IPS-18c (cell line): ENCODE data around the gene CCDC33.

Experiments used
- H3K4me3 ChIP-seq: 2 replicates; pipeline ENCODE4 v1.7.0; 2013; ENCODE audit warnings: low read depth, mild to moderate bottlenecking, low read length, moderate library complexity; ENCODE audit not compliant: insufficient read depth
- H3K9me3 ChIP-seq: one replicate; pipeline ENCODE4 v1.6.1; 2013; ENCODE audit warnings: mild to moderate bottlenecking, low read length, moderate library complexity; ENCODE audit not compliant: control insufficient read depth, insufficient read depth

The CCDC33 gene

GRCh38 chr15:74291101-74292071 is 55.3 kb downstream of the CCDC33 start:
- no peaks in the 10 kb centered on the region for H3K9me3 ChIP-seq
- peak overlapping the region; percentile 9; the same call in 1 of the 2 replicates for H3K4me3 ChIP-seq

DNA sequence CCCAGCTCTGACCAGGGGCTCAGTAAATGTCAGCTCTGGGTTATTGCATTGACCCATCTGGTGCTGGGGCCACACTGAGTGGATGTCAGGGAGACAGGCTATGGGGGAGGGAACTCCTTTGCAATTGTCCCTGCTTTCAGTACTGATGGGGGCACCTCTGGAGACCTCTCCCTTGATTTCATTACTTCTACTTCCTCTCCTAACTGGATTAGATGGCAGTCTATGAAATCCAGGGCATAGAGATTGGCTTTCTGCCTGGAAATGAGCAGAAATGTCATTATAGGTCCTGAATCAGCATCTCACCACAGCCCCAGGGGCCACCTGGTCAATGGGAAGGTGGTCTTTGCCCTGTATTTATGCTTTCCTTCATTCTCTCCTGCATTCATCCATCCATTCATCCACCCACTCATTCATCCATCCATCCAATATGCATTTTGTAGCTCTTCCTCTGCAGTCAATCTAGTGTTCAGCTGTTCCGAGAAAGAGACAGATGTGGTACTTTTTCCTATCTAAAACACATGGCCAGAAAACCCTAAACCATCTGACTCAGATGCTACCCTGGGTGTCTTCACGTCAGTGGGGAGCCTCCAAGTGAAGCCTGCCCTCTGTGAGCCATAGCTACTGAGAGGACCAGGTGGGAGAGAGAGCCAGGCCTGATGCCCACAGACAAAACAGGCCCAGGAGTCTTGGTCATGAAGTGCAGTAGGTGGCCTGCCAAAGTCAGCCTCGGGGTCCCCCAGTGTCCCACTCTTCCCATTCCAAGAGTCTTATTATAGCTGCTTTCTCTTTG is 57.1 kb downstream of the CCDC33 start:
- Histone ChIP-seq H3K4me3 (no peak overlapping the region), H3K9me3 (no peaks in the 10 kb centered on the region)

DNA sequence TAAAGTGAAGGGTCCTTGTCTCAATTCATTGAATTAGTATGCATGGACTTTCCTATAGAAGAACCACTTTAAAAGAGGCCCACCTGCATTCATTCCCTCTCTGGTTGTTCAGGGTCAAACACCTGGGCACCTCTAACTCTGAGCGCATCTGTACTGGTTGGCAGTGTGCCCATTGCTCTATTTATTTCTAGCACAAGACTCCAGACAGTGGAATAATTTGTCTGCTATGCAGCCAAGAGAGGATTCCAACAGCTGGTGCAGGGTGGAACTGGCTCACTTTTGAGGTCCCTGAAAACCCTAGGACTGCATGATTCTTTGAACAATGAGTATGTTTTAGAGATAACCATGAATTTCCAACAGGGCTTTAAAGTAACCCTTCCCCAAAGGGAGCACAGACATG is 57.9 kb downstream of the CCDC33 start:
- H3K4me3 ChIP-seq, result no peak overlapping the region
- no peaks in the 10 kb centered on the region for H3K9me3 ChIP-seq

DNA sequence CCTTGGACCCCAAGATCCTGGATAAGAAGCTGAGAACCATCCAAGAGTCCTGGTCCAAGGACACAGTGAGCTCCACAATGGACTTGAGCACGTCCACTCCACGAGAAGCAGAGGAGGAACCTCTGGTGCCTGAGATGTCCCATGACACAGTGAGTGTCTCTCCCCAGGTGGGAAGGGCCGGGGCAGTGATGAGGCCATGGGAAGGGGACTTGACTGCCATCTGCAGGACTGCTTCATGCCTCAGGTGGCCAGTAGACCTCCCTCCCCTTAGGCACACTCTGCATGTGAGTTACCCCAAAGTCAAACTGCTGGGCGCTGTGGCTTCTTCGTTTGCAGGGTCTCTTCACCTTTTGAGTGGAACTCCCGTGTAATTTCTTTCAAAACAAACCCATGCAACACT is 59.7 kb downstream of the CCDC33 start:
- H3K9me3 ChIP-seq, result no peaks in the 10 kb centered on the region

DNA sequence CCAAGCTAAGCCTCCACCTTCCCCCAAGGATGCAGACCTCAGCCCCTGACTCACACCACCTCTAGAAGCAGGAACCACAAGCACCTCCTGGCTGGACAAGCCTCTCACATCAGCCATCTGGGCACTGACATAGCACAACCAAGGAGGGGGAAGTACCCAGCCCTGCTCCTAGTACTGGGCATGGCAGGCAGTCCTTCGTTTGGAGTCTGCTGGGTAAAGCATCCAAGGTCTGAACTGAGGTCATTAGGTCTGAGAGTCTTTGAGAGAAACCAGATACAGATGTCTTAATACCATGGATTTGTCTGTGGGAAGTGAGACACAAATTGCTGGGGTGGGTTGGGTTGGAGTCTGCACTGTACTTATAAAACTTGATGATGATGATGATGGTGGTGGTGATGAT is 61.8 kb downstream of the CCDC33 start:
- Histone ChIP-seq H3K9me3 (no peaks in the 10 kb centered on the region), H3K4me3 (no peak overlapping the region)

More for the DNA sequence above, 59.7 kb downstream of the CCDC33 start:
- H3K4me3 ChIP-seq, result no peak overlapping the region

GRCh38 chr15:74300057-74300795 is 64.1 kb downstream of the CCDC33 start:
- peak overlapping the region; percentile 21; the same call in 1 of the 2 replicates for H3K4me3 ChIP-seq
- H3K9me3 ChIP-seq, result no peaks in the 10 kb centered on the region

DNA sequence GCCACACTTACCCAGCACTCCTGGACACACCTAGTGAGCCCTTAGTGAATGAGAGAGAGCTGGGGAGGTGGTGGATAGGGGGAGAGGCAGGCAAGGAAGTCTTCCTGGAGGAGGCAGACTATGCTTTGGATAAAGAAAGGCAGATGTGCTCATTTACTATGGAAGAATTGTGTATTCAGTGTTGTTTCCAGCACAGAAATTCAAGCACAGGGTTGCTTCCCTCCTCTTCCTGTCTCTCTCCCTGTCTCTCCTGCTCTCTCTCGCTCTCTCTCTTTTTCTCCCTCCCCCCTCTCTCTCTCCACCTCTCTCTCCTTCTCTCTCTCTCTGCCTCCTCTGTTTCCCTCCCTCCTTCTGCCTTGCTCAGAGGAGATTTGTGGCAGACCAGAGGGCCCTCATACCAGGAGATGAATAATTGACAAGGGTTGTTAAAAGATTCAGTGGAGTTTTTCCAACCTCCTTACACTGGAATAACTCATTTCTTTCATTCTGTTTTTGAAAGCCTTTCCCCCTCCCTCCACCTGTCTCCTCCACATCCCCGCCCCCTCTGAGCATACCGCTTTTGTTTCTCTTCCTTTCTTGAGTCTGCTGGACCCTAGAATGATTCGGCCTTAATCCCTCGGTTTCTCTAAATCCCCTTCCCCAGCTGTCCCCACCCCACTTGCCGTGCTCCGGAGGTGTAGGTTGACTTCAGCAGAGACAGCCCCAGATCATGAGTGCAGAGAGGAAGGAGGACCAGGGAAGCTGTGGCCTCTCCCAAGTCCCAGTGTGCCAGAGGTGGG is 65.6 kb downstream of the CCDC33 start:
- no peak overlapping the region; the same call in 1 of the 2 replicates for H3K4me3 ChIP-seq

GRCh38 chr15:74302821-74303359 is 66.8 kb downstream of the CCDC33 start:
- Histone ChIP-seq H3K4me3 (no peak overlapping the region), H3K9me3 (no peaks in the 10 kb centered on the region)

More for the DNA sequence above, 65.6 kb downstream of the CCDC33 start:
- no peaks in the 10 kb centered on the region for H3K9me3 ChIP-seq

DNA sequence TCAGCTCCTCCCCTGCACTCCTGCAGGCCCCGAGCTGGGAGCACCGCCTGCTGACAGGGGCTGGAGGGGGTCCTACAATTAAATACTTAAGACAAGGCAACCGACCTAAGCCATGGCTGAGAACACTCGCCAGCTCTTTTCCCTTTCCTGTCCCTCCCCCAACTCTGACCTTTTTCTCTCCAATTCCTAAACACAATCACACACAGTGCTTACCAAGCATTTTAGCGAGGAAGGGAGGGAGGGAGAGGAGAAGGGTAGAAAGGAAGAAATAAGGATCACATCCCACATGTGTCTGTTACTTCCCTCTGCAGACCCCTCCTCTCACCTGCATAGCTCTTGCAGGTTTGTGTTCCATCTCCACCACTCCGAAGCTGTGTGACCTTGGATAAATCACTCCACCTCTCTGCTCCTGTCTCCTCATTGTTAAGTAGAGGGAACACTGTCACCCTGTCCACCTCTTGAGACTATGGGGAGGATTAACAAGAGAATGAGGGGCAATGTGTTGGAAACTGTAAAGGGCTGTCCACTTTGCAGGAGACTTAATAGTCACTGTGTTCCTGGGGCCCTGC is 67.7 kb downstream of the CCDC33 start:
- Histone ChIP-seq H3K4me3 (0 out of 2 replicates have a peak overlapping the region, but pooled peaks have one; percentile 4), H3K9me3 (no peaks in the 10 kb centered on the region)

DNA sequence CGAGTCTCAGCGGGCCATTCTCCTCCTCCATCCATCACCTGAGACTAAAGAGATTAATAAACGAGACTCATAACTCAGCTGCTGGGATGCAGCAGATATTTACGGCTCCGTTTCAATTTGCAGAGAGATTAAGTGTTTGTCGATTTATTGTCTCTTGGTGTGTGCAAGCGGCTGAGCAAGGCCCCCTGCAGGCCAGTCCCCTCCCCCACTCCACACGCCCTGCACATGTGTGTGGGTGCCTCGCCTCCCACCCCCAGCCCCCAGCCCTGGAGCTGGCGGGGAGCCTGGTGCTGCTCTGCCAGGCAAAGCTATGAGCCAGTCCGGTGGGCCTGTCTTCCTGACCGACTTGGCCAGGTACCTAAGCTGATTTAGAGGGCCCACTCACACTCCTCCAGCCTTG is 68.3 kb downstream of the CCDC33 start:
- Histone ChIP-seq H3K4me3 (no peak overlapping the region), H3K9me3 (no peaks in the 10 kb centered on the region)

DNA sequence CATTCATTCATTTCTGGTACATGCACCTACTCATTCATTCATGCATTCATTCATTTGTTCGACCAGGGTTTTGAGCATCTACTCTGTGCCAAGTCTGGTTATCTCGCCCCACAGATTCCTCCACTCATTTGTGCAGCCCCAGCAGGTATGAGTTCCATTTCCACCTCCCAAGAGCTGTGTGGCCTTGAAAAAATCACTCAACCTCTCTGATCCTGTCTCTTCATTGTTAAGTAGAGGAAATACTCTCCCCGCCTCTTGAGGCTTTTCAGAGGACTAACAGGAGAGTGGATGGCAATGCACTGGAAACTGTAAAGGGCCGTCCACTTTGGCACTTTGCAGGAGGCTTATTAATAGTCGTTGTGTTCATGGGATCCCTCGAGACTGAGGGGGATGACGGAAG is 69.6 kb downstream of the CCDC33 start:
- no peaks in the 10 kb centered on the region for H3K9me3 ChIP-seq
- no peak overlapping the region for H3K4me3 ChIP-seq

DNA sequence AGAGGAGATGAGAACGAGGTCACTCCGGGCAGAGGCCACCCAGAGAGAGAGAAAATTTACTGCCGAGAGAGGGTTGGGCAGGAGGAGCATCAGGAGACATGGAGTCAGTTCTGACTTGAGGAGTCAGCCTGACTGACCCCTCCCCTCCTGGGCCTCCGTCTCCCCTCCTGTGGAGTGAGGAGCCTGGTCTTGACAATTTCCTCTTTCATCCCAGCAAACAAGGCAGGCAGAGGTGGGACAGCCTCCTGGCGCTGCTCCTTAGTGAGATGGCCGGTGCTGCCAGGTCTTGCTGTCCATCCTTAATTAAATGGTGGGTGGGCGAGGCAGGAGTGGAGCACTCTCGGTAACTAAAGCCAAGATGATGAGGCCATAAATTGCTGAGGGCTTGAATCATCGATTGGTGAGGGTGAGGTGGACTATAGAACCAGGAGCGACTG is 70.7 kb downstream of the CCDC33 start:
- Histone ChIP-seq H3K9me3 (no peaks in the 10 kb centered on the region), H3K4me3 (no peak overlapping the region)

DNA sequence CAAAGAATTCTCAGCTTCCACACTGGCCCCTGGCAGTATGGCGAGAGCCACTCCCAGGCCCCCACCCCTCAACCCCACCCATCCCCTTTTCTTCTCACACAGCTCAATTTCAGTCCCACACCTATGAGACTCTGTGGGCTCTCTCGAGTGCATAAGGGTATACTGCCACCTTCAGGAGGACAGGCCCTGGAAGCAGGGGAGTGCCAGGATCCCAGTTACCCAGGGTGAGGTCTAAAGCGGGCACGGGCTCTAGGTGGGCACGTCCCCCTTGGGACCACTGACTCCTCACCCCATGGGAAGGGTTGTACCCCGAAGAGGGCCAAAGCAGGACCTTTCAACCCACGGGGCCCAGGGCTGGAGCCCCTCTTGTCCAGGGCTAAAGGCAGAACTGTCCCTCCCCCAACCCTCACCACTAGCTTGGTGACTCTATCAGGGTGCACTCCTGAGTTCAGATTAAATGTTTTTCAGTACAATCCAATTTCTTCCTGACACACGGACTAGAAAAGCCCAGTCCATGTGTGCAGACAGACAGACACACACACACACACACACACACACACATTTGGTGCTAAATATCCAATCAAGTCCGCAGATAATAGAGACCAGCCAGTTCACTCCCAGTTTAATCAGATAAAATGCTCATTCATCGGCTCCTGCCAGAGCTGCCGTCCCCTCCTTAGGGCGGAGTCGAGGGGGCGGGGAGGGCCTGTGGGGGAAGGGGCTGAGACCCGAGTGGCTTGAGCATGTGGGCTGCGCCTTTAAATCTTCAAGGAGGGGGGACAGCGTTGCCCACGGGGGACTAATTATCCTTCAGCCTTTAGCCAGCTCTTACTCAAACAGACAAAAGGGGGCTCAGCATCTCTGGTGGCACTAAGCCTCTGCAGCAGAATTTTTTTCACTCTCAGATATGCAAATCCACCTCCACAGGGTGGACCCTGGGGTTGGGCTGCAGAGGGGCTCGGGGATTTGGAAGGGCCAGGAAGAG is 72.0 kb downstream of the CCDC33 start:
- no peaks in the 10 kb centered on the region for H3K9me3 ChIP-seq
- H3K4me3 ChIP-seq, result no peak overlapping the region

DNA sequence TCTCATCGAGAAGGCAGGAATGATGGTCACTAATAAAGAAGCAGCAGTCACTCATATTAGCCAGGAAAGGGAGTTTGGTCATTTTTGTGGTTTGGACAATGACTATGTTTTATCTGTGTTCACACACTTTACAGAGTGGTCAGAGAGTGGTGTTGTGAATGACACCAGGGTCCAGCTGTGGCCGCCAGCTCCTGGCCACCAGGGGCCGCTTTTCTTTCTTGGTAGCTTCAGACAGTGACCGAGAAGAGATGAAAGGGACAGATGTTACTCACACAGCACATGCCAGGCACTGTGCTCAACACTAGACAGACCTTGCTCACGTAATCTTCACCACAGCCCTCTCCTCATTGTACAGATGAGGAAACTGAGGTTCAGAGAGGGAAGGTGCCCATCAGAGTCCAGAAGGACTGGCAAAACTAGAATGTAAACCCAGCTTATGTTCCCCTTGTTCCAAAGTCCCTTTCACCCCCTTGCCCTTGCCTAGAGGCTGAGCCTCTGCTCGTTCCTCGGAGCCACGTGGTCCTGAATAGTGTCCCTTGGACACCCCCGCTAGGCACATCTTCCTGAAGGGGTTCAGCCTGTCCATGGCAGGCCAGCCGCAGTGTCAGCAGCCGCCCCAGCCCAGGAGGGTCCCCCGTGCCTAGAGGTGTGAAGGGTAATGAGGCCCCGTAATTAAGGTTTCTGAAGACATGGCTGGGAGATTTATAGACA is 75.8 kb downstream of the CCDC33 start:
- Histone ChIP-seq H3K4me3 (no peak overlapping the region), H3K9me3 (no peaks in the 10 kb centered on the region)
